ENCODE data around the gene SLC9A9.
A peak's percentile ranks its signal among the peaks of the same experiment; 100 is the strongest.
"Not testable (repeated sequence)": the region's sequence is repeated elsewhere in the genome, so short reads cannot be mapped to it uniquely, and the experiment has no call there.

SLC9A9 gene

DNA sequence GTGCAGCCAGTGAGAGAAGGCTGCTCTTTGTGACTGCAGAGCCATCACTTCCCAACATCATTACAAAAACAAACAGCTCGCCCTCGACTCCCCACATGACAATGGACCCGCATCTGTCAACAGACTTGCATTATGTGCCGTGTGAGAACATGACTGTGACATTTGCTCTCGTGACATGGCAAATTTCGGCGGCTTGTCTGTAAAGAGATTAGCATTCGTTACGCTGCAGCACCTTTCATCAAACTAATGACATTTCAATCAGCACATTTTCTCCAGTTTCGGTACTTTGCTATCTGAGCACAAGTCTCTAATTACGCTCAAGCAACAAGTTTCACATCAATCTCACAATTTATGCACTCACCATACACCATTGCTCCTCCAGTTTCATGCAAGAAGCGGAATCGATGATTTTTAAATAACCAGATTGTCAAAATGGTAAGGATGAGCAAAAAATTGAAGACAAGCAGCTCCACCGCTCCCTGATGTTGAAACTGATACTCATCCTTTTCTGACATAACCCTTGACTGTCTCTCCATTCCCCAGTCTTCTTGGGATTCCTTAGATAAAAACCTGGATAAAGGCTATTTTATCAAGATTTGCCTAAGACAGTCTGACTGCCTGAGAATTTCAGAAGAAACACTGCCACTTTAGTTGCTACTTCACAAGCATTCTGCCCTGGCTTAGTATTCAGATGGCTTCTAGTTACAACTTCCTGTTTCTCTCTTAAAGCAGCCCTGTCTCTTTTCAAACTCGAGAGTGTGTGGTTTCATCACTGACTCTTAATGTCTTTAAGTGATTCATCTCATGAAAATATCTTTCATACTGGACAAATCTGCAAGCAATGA lies at the start of gene SLC9A9:
Gene SLC9A9, minus strand, starts transcription at position 682 of the 845 bp plus-strand sequence. Its CDS starts 146 bp downstream, at position 536.
- peak; percentile 85 for DNase-seq

- no peak for DNase-seq
Measured at GRCh38 chr3:143897576-143898295, 49.5 kb upstream of the SLC9A9 start.

DNA sequence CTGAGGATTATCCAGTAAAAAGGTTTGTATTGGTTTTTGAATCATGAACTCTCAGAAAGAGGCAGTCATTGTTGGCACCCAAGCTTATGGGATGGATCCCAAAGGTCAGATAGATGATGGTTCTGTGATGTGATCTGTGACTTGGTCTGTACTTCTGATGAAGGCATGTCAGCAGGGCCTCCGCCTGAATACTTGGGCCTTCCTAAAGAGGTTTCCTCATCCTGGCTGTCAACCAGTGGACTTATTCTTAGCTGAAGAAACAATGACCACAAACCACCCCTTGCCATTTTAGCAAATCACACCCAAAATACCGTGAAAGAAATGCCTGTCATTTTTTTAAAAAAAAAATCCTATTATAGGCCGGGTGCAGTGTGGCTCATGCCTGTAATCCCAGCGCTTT lies 48.2 kb upstream of the SLC9A9 start:
- DNase-seq: no peak

DNA sequence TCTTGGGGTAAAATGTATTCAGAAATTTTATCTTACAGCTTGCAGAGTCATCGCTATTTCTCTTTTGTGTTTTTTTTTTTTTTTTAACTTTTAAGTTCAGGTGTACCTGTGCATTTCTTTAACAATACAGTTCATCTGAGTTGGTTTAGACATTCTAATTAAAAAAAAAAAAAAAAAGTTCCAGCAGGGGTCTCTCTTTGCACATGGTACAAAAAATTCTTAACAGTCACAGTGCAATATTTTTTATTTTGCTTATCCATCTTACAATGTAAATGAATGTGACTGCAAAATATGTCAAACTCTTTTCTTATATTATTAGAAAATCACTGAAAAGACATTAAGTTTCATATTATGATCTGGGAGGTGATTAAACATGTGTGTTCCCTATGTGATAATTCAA lies 47.5 kb upstream of the SLC9A9 start:
- DNase-seq: no peak

DNA sequence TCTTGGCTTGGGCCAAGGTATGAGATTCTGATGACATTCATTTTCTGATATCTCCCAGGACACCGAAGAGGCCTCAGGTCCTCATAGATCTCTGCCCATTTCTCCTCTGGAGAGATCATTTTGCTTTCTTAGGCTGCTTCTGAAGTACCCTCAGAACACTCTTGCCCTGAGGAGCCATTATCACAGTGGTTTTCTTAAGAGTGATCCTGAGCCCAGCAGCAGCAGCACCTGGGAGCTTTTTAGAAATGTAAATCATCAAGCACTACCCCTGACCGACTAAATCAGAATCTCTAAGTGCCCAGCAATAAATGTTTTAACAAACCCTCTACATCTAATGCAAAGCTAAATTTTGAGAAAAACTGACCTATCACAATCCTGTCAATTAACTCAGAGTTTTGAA lies 40.6 kb upstream of the SLC9A9 start:
- DNase-seq: no peak

DNA sequence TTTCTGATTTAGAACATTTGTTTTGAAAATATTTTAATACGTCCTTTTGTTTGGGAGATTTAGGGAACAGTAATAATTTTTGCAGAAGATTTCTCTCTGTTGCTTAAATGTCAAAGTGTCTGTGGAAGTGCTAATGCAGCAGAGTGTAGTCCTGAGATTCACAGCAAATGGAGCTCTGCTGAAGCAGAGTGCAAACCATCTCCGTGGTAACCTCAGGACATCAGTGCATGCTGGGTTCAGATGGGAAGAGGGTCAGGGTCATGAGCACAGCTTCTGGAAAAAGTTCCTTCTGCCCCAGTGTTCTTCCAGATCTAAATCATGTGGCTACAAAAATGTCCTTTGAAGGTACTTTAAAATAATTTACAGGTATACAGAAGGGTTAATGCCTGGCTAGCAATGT lies 39.9 kb upstream of the SLC9A9 start:
- DNase-seq: no peak

GRCh38 chr3:143885780-143886427 lies 37.6 kb upstream of the SLC9A9 start:
- DNase-seq: peak; percentile 59

DNA sequence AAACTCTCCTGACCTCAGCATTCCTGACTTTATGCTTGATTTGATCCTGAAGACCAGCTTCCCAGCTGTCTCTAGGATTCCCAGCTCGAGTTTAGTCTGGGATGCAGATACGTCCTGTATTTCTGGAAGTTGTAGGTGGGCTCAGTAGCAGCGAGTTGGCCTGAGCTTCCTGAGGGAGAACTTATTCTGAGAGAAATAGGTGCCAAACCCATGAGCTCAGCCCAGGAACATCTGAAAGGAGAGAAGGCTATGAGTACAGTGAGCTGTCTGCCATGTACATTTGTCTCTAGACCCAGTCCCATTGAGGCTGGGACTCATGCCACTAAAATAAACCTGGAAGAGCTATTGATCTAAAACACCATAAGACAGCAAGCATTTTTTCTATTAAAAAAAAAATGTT lies 36.6 kb upstream of the SLC9A9 start:
- DNase-seq: no peak

- DNase-seq: no peak
Measured at GRCh38 chr3:143883151-143883550, 34.9 kb upstream of the SLC9A9 start.

GRCh38 chr3:143881095-143881494 lies 32.8 kb upstream of the SLC9A9 start:
- no peak for DNase-seq

- DNase-seq: no peak
Measured at GRCh38 chr3:143875546-143875945, 27.3 kb upstream of the SLC9A9 start.

- not testable (repeated sequence) for DNase-seq
Measured at GRCh38 chr3:143873553-143873952, 25.3 kb upstream of the SLC9A9 start.

- DNase-seq: no peak
Measured at GRCh38 chr3:143865302-143865701, 17.0 kb upstream of the SLC9A9 start.

DNA sequence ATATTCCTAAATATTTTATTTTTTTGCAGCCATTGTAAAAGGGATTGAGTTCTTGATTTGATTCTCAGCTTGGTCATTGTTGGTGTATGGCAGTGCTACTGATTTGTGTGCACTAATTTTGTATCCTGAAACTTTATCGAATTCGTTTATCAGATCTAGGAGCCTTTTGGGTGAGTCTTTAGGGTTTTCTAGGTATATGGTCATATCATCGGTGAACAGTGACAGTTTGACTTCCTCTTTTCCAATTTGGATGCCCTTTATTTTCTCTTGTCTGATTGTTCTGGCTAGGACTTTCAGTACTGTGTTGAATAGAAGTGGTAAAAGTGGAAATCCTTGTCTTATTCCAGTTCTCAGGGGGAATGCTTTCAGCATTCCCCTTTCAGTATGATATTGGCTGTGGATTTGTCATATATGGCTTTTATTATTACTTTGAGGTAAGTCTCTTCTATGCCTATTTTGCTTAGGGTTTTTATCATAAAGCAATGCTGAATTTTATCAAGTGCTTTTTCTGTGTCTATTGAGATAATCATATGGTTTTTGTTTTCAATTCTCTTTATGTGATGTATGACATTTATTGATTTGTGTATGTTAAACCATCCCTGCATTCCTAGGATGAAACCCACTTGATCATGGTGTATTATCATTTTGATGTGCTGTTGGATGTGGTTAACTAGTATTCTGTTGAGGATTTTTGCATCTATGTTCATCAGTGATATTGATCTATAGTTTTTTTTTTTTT lies 11.4 kb upstream of the SLC9A9 start:
- DNase-seq: no peak

DNA sequence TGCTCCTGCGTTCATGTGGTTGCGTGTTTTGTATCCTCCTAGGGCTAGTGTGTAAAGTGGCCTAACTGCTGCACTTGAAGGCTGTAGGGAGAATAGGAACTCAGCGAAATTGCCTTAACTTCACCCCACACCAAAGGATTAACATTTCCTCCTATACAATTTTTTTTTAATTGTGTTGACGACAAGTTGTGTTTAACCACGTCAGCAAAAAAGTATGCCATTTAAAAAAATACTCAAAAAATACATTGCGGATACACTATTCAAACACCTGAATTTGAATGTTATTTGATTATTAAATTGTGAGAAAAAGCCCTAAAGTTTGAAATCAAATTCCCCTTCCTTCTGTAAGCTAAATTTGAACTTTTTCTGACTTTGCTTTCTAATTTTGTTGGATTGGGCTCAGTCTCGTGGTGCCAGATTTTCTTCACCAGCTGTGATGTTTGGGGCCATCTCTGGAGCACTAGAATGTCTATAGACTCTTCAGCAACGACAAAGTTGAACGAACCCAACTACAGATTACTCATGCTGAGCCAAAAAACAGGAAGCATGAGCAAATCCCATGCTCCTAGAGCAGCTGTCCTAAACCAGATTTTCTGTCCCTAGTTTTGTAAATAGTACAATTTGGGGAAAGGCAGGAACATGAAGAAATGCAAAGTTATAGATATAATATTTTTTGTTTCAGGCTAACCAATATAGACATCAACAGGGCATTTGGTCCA lies 8.1 kb upstream of the SLC9A9 start:
- no peak for DNase-seq

GRCh38 chr3:143855183-143855582 lies 6.9 kb upstream of the SLC9A9 start:
- DNase-seq: peak; percentile 29

- no peak for DNase-seq
Measured at GRCh38 chr3:143851331-143852017, 3.2 kb upstream of the SLC9A9 start.

- DNase-seq: peak; percentile 24
Measured at GRCh38 chr3:143850877-143851276, 2.6 kb upstream of the SLC9A9 start.

GRCh38 chr3:143849854-143850549 lies 1.7 kb upstream of the SLC9A9 start:
- peak; percentile 82 for DNase-seq

DNA sequence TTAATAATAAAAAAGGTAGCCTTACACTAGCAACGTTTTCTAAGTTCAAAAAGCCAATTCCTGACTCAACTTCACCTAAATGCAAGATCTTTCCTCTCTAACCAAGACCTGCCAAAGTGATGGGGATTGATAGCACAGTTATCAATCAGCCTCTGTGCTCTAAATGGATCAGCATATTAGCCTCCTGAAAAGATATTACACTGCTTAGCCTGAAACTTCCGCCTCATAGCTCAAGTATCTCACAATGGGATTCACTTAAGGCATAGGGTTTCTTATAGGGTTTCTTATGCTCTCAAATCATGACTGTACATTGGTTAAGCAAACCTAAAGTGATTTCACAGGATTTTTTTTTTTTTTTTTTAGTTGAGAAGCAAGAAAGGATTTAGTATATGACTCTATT lies 436 bp upstream of the SLC9A9 start:
- DNase-seq: peak; percentile 61

- DNase-seq: no peak
Measured at GRCh38 chr3:143843587-143843986, 4.7 kb downstream of the SLC9A9 start.

Data from activated CD4-positive, alpha-beta T cell treated with anti-CD3 and anti-CD28 coated beads, Interleukin-2, amount 50 U/mL, for 16 hours (primary cell).